Suprapubic skin (tissue), 4 donors: ENCODE results near the gene LENEP. TPM values are rescaled to one million over a fixed set of nuclear protein-coding genes. Genes with fewer than 3 reads are reported as not detected.

Experiments
- DNase-seq, 2 donors: peaks; one replicate each; pipeline ENCODE4 v3.0.0-alpha.2; 2019; ENCODE audit warnings: low spot score in 2 of 2
- H3K27ac ChIP-seq: fragments of 200-600 bp; sonication (generic); one replicate; pipeline ENCODE4 v1.5.1; 2019
- H3K27me3 ChIP-seq: fragments of 200-600 bp; sonication (generic); one replicate; pipeline ENCODE4 v1.5.1; 2019
- H3K36me3 ChIP-seq: fragments of 200-600 bp; sonication (generic); one replicate; pipeline ENCODE4 v1.5.1; 2019
- H3K4me1 ChIP-seq: fragments of 200-600 bp; sonication (generic); one replicate; pipeline ENCODE4 v1.5.1; 2019
- H3K4me3 ChIP-seq: fragments of 200-600 bp; sonication (generic); one replicate; pipeline ENCODE4 v1.5.1; 2019; ENCODE audit warnings: mild to moderate bottlenecking
- H3K9me3 ChIP-seq: fragments of 200-600 bp; sonication (generic); one replicate; pipeline ENCODE4 v1.5.1; 2019
- CTCF ChIP-seq, 2 donors: fragments of 200-600 bp in 1 of 2; fragments of 450-650 bp in 1 of 2; sonication (generic) in 1 of 2; IDR thresholded peaks; one replicate each; pipeline ENCODE4 v1.5.1; 2016 to 2019; ENCODE audit warnings: antibody characterized with exemption in 2 of 2, mild to moderate bottlenecking in 1 of 2, moderate library complexity in 1 of 2
- EP300 ChIP-seq: sonication (generic); formaldehyde crosslinking; IDR thresholded peaks from one replicate; pipeline ENCODE4 v1.6.1; 2017; ENCODE audit warnings: antibody characterized with exemption
- POLR2A ChIP-seq, 2 donors: fragments of 450-650 bp; IDR thresholded peaks; one replicate each; pipeline ENCODE4 v1.6.1; 2017; ENCODE audit warnings: antibody characterized with exemption in 2 of 2, mild to moderate bottlenecking in 2 of 2, moderate library complexity in 2 of 2
- POLR2AphosphoS5 ChIP-seq, 3 donors: sonication (generic); formaldehyde crosslinking; IDR thresholded peaks; one replicate each; pipeline ENCODE4 v1.6.1; 2017; ENCODE audit warnings: antibody characterized with exemption in 3 of 3
- WGBS: methylation state at CpG from one replicate; pipeline ENCODE4 v1.1.5; 2018; 5-methylcytosine and 5-hydroxymethylcytosine counted together
- total RNA-seq, 4 donors: library from RNA; depleted of rRNA; stranded (reverse); fragments of >200 nt; gene quantifications; one replicate each; pipeline ENCODE4 v1.1.0, GENCODE V29; 2016

The LENEP gene
- total RNA-seq, 4 donors from 2014 or later, result 3.0 TPM; not detected in 3

DNA sequence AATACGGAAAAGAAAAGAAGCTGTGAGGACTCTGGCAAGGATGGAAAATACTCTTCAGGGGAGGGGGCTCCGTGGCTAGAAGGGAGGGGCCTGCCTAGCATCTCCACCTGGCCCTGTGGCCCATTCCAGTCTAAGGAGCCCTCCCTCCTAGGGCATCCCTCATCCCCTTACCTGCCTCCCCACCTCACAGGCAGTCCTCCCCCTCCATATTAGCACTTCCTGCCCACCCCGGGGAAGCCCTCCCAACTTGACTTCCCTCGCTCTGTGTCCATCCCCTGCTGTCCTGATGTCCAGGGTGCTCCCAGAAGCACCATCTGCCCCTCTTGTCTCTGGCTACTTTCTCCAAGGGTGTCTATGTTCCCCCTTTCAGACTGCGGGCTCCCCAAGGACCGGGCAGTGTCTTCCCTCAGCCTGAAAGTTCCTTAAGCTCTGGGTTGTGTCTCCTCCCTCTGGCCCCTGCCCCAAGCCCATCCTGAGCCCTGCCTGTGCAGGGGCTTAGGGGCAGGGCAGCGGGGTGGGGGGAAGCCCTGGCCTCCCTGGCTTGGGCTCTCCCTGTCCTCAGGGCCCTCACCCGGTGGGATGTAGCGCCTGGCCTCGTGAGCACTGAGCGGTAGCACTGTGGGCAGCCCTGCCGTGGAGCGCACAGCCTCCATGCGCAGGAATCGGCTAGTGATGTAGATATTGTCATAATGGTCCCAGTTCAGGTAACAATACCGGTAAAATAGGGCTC, 36.3 kb downstream of the LENEP start:
- WGBS, result 81% methylated on average over 6 of the region's 16 CpGs
- H3K36me3 ChIP-seq, result no peaks in the 10 kb centered on the region
- H3K4me1 ChIP-seq, result peaks cover 4% of the 10 kb centered on the region
- H3K9me3 ChIP-seq, result no peaks in the 10 kb centered on the region
- TF ChIP-seq EP300 (no peak), POLR2A (IDR thresholded peaks at IDR 0.05) (no peak), CTCF (IDR thresholded peaks at IDR 0.05) (no peak), POLR2AphosphoS5 (IDR thresholded peaks at IDR 0.05) (no peak)
- no peaks in the 10 kb centered on the region for H3K27me3 ChIP-seq
- DNase-seq, result no peak
- no peak overlapping the region for H3K27ac ChIP-seq
- no peak overlapping the region for H3K4me3 ChIP-seq

DNA sequence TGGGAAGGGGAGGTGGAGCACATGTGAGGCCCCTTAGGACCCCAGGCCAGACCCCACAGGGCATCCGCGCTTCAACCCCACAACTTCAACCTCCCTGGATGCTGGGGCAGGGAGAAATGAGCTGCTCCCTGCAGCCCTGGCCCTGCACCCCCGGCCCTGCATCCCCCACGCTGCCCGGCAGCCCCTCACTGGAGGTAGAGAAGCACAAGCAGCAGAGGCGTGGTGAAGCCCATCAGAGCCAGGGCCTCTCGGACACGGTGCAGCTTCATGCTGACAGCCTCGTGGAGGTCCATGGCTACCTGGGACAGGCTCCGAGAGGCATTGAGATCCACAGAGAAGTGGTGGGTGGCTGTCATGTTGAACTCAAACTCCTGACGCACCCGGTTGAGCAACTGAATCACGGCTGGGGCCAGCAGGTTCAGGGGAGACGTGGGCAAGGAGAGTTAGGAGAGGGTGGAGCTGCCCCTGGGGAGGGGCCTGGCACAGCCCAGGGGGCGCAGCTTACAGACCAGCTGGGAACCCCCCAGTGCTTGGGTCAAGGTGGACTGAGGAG, 36.9 kb downstream of the LENEP start:
- no peak overlapping the region for H3K27ac ChIP-seq
- no peak overlapping the region for H3K4me3 ChIP-seq
- no peaks in the 10 kb centered on the region for H3K9me3 ChIP-seq
- WGBS, result no CpG with 5 or more reads among the region's 15 CpGs
- no peak for DNase-seq
- TF ChIP-seq POLR2A (IDR thresholded peaks at IDR 0.05) (no peak), POLR2AphosphoS5 (IDR thresholded peaks at IDR 0.05) (no peak), CTCF (IDR thresholded peaks at IDR 0.05) (no peak)
- no peaks in the 10 kb centered on the region for H3K27me3 ChIP-seq
- H3K36me3 ChIP-seq, result no peaks in the 10 kb centered on the region
- H3K4me1 ChIP-seq, result peaks cover 4% of the 10 kb centered on the region

- no peaks in the 10 kb centered on the region for H3K27me3 ChIP-seq
- no peaks in the 10 kb centered on the region for H3K9me3 ChIP-seq
- WGBS, result 85% methylated on average over 11 of the region's 11 CpGs
These were observed 37.5 kb downstream of the LENEP start for GRCh38 chr1:155030899-155031298.

GRCh38 chr1:155032886-155033285, 39.5 kb downstream of the LENEP start:
- no peak for DNase-seq
- H3K9me3 ChIP-seq, result no peaks in the 10 kb centered on the region
- WGBS, result 89% methylated on average over 7 of the region's 12 CpGs
- no peak overlapping the region for H3K4me3 ChIP-seq
- no peak overlapping the region for H3K27ac ChIP-seq
- no peaks in the 10 kb centered on the region for H3K36me3 ChIP-seq
- no peaks in the 10 kb centered on the region for H3K27me3 ChIP-seq
- peaks cover 18% of the 10 kb centered on the region for H3K4me1 ChIP-seq
- TF ChIP-seq POLR2A (IDR thresholded peaks at IDR 0.05) (no peak), EP300 (no peak), POLR2AphosphoS5 (IDR thresholded peaks at IDR 0.05) (no peak), CTCF (IDR thresholded peaks at IDR 0.05) (no peak)

More at GRCh38 chr1:155030899-155031298, 37.5 kb downstream of the LENEP start:
- Histone ChIP-seq H3K4me1 (peaks cover 4% of the 10 kb centered on the region), H3K4me3 (no peak overlapping the region), H3K36me3 (no peaks in the 10 kb centered on the region), H3K27ac (no peak overlapping the region)
- TF ChIP-seq CTCF (IDR thresholded peaks at IDR 0.05), result no peak
- TF ChIP-seq POLR2AphosphoS5 (IDR thresholded peaks at IDR 0.05), result no peak
- TF ChIP-seq POLR2A (IDR thresholded peaks at IDR 0.05), result no peak
- no peak for TF ChIP-seq EP300
- no peak for DNase-seq

DNA sequence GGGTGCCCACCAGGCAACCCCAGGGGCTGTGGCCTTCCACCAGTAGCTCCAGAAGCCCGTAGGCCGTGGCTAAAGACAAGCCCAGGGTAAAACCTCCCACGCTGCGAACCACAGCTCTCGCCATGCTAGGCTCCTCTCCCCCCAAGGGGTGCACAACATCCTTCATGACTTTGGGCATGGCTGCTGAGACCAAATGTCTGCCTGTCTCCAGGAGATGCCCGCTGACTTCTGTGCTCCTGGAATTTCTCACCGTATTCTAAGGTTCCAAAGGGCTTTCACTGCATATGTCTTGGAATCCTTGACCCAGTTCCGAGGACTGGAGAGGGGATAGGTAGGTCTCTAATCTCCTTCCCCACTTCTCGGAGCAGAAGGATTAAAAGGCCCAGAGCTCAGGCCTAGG, 40.1 kb downstream of the LENEP start, which contains the start of the genes DCST1 and DCST2:
Gene DCST1 (plus strand): TSS at position 301 of the 400 bp plus-strand sequence. CDS start 213 bp downstream, outside the sequence.
Gene DCST2 (minus strand): TSS at position 258 of the 400 bp plus-strand sequence. CDS start 80 bp downstream, at position 178.
- 93% methylated on average over 7 of the region's 9 CpGs for WGBS
- Histone ChIP-seq H3K27me3 (no peaks in the 10 kb centered on the region), H3K36me3 (no peaks in the 10 kb centered on the region), H3K27ac (no peak within 1 kb of the TSS), H3K4me3 (no peak within 1 kb of the TSS), H3K4me1 (peaks cover 24% of the 10 kb centered on the region), H3K9me3 (no peaks in the 10 kb centered on the region)
- TF ChIP-seq POLR2A (IDR thresholded peaks at IDR 0.05), result no peak
- no peak for TF ChIP-seq EP300
- no peak for TF ChIP-seq POLR2AphosphoS5 (IDR thresholded peaks at IDR 0.05)
- TF ChIP-seq CTCF (IDR thresholded peaks at IDR 0.05), result no peak
- no peak for DNase-seq
